Measurements from ENCODE around the gene CARS2.
A peak's percentile ranks its signal among the peaks of the same experiment; 100 is the strongest.

The CARS2 gene

GRCh38 chr13:110650436-110650835 lies 55.5 kb downstream of the CARS2 start:
- no peak for DNase-seq

GRCh38 chr13:110649551-110649950 lies 56.4 kb downstream of the CARS2 start:
- DNase-seq: no peak

- no peak for DNase-seq
Measured at GRCh38 chr13:110648848-110649421, 57.0 kb downstream of the CARS2 start.

- no peak for DNase-seq
Measured at GRCh38 chr13:110648146-110648819, 57.6 kb downstream of the CARS2 start.

- no peak for DNase-seq
Measured at GRCh38 chr13:110647365-110647737, 58.6 kb downstream of the CARS2 start.

GRCh38 chr13:110646442-110647364 lies 59.2 kb downstream of the CARS2 start:
- no peak for DNase-seq

GRCh38 chr13:110645750-110646149 lies 60.2 kb downstream of the CARS2 start:
- DNase-seq: no peak

- peak; percentile 53 for DNase-seq
Measured at GRCh38 chr13:110644892-110645521, 60.9 kb downstream of the CARS2 start.

- no peak for DNase-seq
Measured at GRCh38 chr13:110643768-110644421, 62.0 kb downstream of the CARS2 start.

- no peak for DNase-seq
Measured at GRCh38 chr13:110643324-110643723, 62.6 kb downstream of the CARS2 start.

GRCh38 chr13:110642291-110642981 lies 63.5 kb downstream of the CARS2 start:
- no peak for DNase-seq

- DNase-seq: no peak
Measured at GRCh38 chr13:110641055-110642015, 64.6 kb downstream of the CARS2 start.

- no peak for DNase-seq
Measured at GRCh38 chr13:110640591-110641029, 65.3 kb downstream of the CARS2 start.

GRCh38 chr13:110639935-110640334 lies 66.0 kb downstream of the CARS2 start:
- DNase-seq: no peak

- DNase-seq: no peak
Measured at GRCh38 chr13:110638814-110639806, 66.8 kb downstream of the CARS2 start.

GRCh38 chr13:110638257-110638656 lies 67.7 kb downstream of the CARS2 start:
- no peak for DNase-seq

GRCh38 chr13:110637747-110638146 lies 68.2 kb downstream of the CARS2 start:
- no peak for DNase-seq

- no peak for DNase-seq
Measured at GRCh38 chr13:110637275-110637674, 68.6 kb downstream of the CARS2 start.

- DNase-seq: no peak
Measured at GRCh38 chr13:110636701-110637201, 69.2 kb downstream of the CARS2 start.
